ENCODE measurements around the gene CCDC68.
"Not testable (repeated sequence)": the region's sequence is repeated elsewhere in the genome, so short reads cannot be mapped to it uniquely, and the experiment has no call there.

The CCDC68 gene

GRCh38 chr18:54871231-54871630 is 88.0 kb downstream of the CCDC68 start:
- DNase-seq = no peak

- no peak for DNase-seq
Measured at GRCh38 chr18:54867131-54867530, 92.1 kb downstream of the CCDC68 start.

- DNase-seq = no peak
Measured at GRCh38 chr18:54860941-54861340, 98.3 kb downstream of the CCDC68 start.

GRCh38 chr18:54859667-54860421 is 99.4 kb downstream of the CCDC68 start:
- peak; percentile 21 for DNase-seq

- no peak for DNase-seq
Measured at GRCh38 chr18:54857499-54857898, 101.8 kb downstream of the CCDC68 start.

GRCh38 chr18:54856105-54856646 is 103.1 kb downstream of the CCDC68 start:
- DNase-seq = no peak

GRCh38 chr18:54855050-54855449 is 104.2 kb downstream of the CCDC68 start:
- DNase-seq = not testable (repeated sequence)

GRCh38 chr18:54852780-54853675 is 106.2 kb downstream of the CCDC68 start:
- DNase-seq = no peak

Measured in NCI-H1417 treated with DMSO at 0.1 percent for 48 hours (cell line).